Measurements from ENCODE around the gene TPRA1. TPM values are rescaled to one million over a fixed set of nuclear protein-coding genes. Genes with fewer than 3 reads are reported as not detected.

TPRA1 gene
- total and polyA plus RNA-seq, 2 of the 4 experiments (the other 2 are of a cell fraction) = 17.9 to 40.1 TPM

GRCh38 chr3:127555108-127555507 lies 35.4 kb downstream of the TPRA1 start:
- intact Hi-C loops (cut with micrococcal nuclease) = no loop called here

More at GRCh38 chr3:127555108-127555507, 35.4 kb downstream of the TPRA1 start:
- POLR2A ChIA-PET (ENCODE audit: unreplicated experiment) = no interaction called here
- Histone ChIP-seq H3K4ac (ENCODE audit: low read depth, low read length) (no peak overlapping the region), H3K4me1 (ENCODE audit: control insufficient read depth, insufficient read depth, low read length) (no peaks in the 10 kb centered on the region), H4K8ac (ENCODE audit: low read depth in 2 of 2, low read length in 2 of 2) (no peak overlapping the region), H3K36me3 (ENCODE audit: control insufficient read depth, insufficient read depth, low read length) (no peaks in the 10 kb centered on the region; the same call in 1 of the 2 replicates), H3K27me3 (ENCODE audit: control insufficient read depth, insufficient read depth, low read length) (peaks cover 4% of the 10 kb centered on the region; the same call in 1 of the 2 replicates), H4K5ac (ENCODE audit: low read depth, low read length) (no peak overlapping the region), H3K4me2 (ENCODE audit: low read depth, low read length) (no peak overlapping the region), H3K23ac (ENCODE audit: low read depth, low read length) (no peak overlapping the region), H3K79me1 (ENCODE audit: low read depth in 1 of 2, low read length in 2 of 2) (no peaks in the 10 kb centered on the region), H2AFZ (replicated peaks; ENCODE audit: low read length, poor library complexity) (no peak overlapping the region), H2BK120ac (ENCODE audit: low read depth, low read length) (no peak overlapping the region), H3K9me1 (ENCODE audit: insufficient read depth, low read length) (no peaks in the 10 kb centered on the region), H4K20me1 (ENCODE audit: insufficient read depth, low read length) (no peaks in the 10 kb centered on the region), H3K18ac (ENCODE audit: low read depth, low read length) (no peak overlapping the region), H2BK15ac (ENCODE audit: low read depth, low read length) (no peak overlapping the region), H2AK5ac (ENCODE audit: low read depth, low read length) (no peak overlapping the region), H3K27ac (ENCODE audit: insufficient read depth, low read length) (no peak overlapping the region), H2BK5ac (ENCODE audit: low read depth, low read length, poor library complexity, severe bottlenecking) (no peak overlapping the region), H4K91ac (ENCODE audit: insufficient read depth, low read depth, low read length) (no peak overlapping the region), H3K9ac (ENCODE audit: low read depth, low read length) (no peak overlapping the region), H3K4me3 (ENCODE audit: insufficient read depth, low read depth, low read length) (no peak overlapping the region), H3K56ac (ENCODE audit: extremely low read depth, insufficient read depth, low read length) (no peak overlapping the region), H2BK20ac (ENCODE audit: low read depth, low read length) (no peak overlapping the region), H3K14ac (replicated peaks; ENCODE audit: low read depth, low read length) (no peak overlapping the region), H2AK9ac (replicated peaks; ENCODE audit: low read depth, low read length, poor library complexity) (no peak overlapping the region), H3K9me3 (ENCODE audit: control insufficient read depth, insufficient read depth, low read length) (peaks cover 2% of the 10 kb centered on the region; the same call in 1 of the 2 replicates)
- ATAC-seq (ENCODE audit: low read depth) (no peak), DNase-seq (no peak)
- CTCF ChIA-PET = no interaction called here
- BruUV-seq (replicated peaks) = no TSS peak
- no CpG with 5 or more reads among the region's 4 CpGs for WGBS, 2 experiments (ENCODE audit: extremely low coverage in 2 of 2, insufficient read length in 1 of 2)
- TF ChIP-seq POLR2A (IDR thresholded peaks at IDR 0.05; ENCODE audit: low read depth, low read length) (no peak), SMC3 (IDR thresholded peaks at IDR 0.05; ENCODE audit: low read depth, low read length) (no peak), MXI1 (IDR thresholded peaks at IDR 0.05; ENCODE audit: borderline replicate concordance, low read depth, low read length) (no peak), ELK1 (IDR thresholded peaks at IDR 0.05; ENCODE audit: borderline replicate concordance, low read depth, low read length) (no peak), FOS (IDR thresholded peaks at IDR 0.05; ENCODE audit: low read depth, low read length) (no peak), USF2 (IDR thresholded peaks at IDR 0.05; ENCODE audit: low read depth, low read length) (no peak), CEBPB (IDR thresholded peaks at IDR 0.05; ENCODE audit: low read depth, low read length) (no peak), MAFK (IDR thresholded peaks at IDR 0.05; ENCODE audit: low read depth, low read length) (no peak), NFE2L2 (IDR thresholded peaks at IDR 0.05; ENCODE audit: low read depth, low read length) (no peak), CHD1 (IDR thresholded peaks at IDR 0.05; ENCODE audit: low read depth, low read length) (no peak), MAZ (IDR thresholded peaks at IDR 0.05; ENCODE audit: borderline replicate concordance, low read depth, low read length) (no peak), RAD21 (IDR thresholded peaks at IDR 0.05; ENCODE audit: low read length) (no peak), BHLHE40 (IDR thresholded peaks at IDR 0.05; ENCODE audit: low read depth, low read length) (no peak), RFX5 (IDR thresholded peaks at IDR 0.05; ENCODE audit: low read depth, low read length) (no peak), CTCF (conservative IDR thresholded peaks at IDR 0.05; ENCODE audit: low read depth, low read length) (no peak)
- dilution Hi-C loops (cut with HindIII; ENCODE audit: low sequenced_read_pairs, unreplicated experiment) = no loop called here
- in situ Hi-C loops (cut with MboI; ENCODE audit: low sequenced_read_pairs) = no loop called here
